ENCODE results near the gene CSRNP3.

GRCh38 chr2:165624470-165624800, 154.9 kb downstream of the CSRNP3 start:
- TF ChIP-seq CTCF (IDR thresholded peaks at IDR 0.05; ENCODE audit: extremely low read depth in 1 of 2, insufficient read depth in 1 of 2, low read depth in 1 of 2, low read length in 2 of 2) (no peak), POLR2AphosphoS5 (IDR thresholded peaks at IDR 0.05; ENCODE audit: insufficient read depth, low read depth, low read length) (no peak), GATA2 (IDR thresholded peaks at IDR 0.05; ENCODE audit: insufficient read depth, insufficient read length, low read depth, low read length) (no peak), POLR2A (IDR thresholded peaks at IDR 0.05; ENCODE audit: low read depth, low read length) (no peak), EZH2 (IDR thresholded peaks at IDR 0.05; ENCODE audit: borderline replicate concordance, low read depth, low read length, severe bottlenecking) (no peak)
- TF ChIP-seq, protein P1, sequence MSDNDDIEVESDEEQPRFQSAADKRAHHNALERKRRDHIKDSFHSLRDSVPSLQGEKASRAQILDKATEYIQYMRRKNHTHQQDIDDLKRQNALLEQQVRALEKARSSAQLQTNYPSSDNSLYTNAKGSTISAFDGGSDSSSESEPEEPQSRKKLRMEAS (IDR thresholded peaks at IDR 0.05; ENCODE audit: insufficient read depth, insufficient read length): no peak
